VCaP (cell line): ENCODE measurements around the gene SLC13A3.

ENCODE experiments used
- H3K27ac ChIP-seq: fragments of 450-650 bp; 2 replicates; pipeline ENCODE4 v1.5.1; 2017
- TF ChIP-seq, protein P1 (sequence below): fragments of 450-650 bp; conservative IDR thresholded peaks from 2 replicates; pipeline ENCODE4 v1.5.1; 2017; ENCODE audit warnings: mild to moderate bottlenecking, moderate library complexity

SLC13A3 gene

DNA sequence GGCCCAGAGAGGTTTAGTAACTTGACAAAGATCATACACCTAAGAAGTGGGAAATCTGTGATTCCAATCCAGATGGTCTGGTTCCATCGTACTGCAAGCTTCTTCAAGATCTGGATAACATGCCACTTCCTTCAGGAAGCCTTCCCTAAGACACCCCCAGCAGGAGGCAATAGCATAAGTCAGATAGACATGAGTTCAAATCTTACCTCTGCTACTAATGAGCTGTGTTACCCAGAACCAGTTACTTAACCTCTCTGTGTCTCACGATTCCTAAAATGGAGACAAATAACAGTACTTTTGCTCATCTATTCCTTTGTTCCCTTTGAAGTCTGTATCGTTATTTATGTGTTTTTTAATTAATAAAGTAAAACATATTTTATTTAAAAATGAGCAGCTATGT is 78.5 kb downstream of the SLC13A3 start:
- TF ChIP-seq, protein P1, sequence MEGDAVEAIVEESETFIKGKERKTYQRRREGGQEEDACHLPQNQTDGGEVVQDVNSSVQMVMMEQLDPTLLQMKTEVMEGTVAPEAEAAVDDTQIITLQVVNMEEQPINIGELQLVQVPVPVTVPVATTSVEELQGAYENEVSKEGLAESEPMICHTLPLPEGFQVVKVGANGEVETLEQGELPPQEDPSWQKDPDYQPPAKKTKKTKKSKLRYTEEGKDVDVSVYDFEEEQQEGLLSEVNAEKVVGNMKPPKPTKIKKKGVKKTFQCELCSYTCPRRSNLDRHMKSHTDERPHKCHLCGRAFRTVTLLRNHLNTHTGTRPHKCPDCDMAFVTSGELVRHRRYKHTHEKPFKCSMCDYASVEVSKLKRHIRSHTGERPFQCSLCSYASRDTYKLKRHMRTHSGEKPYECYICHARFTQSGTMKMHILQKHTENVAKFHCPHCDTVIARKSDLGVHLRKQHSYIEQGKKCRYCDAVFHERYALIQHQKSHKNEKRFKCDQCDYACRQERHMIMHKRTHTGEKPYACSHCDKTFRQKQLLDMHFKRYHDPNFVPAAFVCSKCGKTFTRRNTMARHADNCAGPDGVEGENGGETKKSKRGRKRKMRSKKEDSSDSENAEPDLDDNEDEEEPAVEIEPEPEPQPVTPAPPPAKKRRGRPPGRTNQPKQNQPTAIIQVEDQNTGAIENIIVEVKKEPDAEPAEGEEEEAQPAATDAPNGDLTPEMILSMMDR = no peak
- H3K27ac ChIP-seq = no peak overlapping the region; the same call in 1 of the 2 replicates

GRCh38 chr20:46572153-46572552 is 79.1 kb downstream of the SLC13A3 start:
- TF ChIP-seq, protein P1 = no peak
- no peak overlapping the region; the same call in 1 of the 2 replicates for H3K27ac ChIP-seq

- TF ChIP-seq, protein P1 = no peak
- H3K27ac ChIP-seq = no peak overlapping the region; the same call in 1 of the 2 replicates
Observed at GRCh38 chr20:46571418-46571817, 79.8 kb downstream of the SLC13A3 start.

DNA sequence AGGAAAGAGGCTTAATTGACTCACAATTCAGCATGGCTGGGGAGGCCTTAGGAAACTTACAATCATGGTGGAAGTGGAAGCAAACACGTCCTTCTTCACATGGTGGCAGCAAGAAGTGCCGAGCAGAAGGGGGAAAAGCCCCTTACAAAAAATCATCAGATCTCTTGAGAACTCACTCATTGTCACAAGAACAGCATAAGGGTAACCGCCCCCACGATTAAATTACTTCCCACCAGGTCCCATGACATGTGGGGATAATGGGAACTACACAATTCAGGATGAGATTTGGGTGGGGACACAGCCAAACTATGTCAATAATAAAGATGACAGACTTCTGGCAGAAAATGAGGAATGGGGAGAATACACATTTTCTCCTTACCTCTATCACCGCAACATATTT is 80.3 kb downstream of the SLC13A3 start:
- H3K27ac ChIP-seq = no peak overlapping the region
- TF ChIP-seq, protein P1 = no peak

DNA sequence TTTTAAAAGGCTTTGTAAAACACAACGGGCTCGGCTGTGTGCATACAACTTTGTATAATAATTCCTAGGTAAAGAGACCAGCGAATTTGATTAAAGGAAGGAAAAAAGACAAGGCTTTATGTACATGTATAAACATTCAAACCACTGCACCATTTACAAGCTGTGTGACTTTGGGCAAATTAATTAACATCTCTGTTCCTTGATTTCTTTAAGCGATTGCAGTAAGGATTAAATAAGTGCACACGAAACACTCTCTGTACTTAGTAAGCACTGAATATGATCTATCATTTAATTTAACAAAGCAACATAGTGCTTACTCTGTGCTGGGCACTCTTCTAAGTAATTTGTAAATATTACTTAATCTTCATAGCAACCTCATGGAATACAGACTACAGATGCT is 81.3 kb downstream of the SLC13A3 start:
- H3K27ac ChIP-seq = no peak overlapping the region; the same call in 1 of the 2 replicates
- TF ChIP-seq, protein P1 = no peak

- TF ChIP-seq, protein P1 = no peak
- H3K27ac ChIP-seq = peak overlapping the region; percentile 74
Observed at GRCh38 chr20:46568570-46569129, 82.6 kb downstream of the SLC13A3 start.

DNA sequence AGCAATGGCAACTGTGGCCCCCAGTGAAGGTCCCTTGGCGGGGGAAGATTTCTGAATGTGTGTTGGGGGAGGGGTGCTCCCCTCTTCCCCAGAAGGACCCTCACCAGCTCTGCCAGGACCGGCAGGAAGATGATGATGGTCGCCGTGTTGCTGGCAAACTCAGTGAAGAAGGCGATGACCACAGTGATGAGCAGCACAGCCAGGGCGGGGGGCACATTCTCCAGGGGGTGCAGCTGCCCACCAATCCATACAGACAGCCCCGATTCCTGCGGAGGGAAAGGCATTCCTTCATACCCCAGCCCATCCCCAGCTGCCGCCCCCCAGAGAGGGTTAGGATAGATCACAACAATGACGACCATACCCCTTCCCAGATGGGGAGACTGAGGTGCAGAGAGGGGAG is 85.1 kb downstream of the SLC13A3 start:
- TF ChIP-seq, protein P1 = no peak
- no peak overlapping the region for H3K27ac ChIP-seq
